PFSK-1 (cell line): ENCODE data around the gene TRIP10.

Source experiments
- POLR2AphosphoS5 ChIP-seq: IDR thresholded peaks from 2 replicates; pipeline ENCODE4 v1.6.1; 2012; ENCODE audit warnings: low read depth, mild to moderate bottlenecking, control low read depth, low read length, moderate library complexity
- REST ChIP-seq, 2 experiments: IDR thresholded peaks; 2 replicates each; pipeline versions ENCODE4 v1.6.1 to v1.8.0; 2011 to 2012; ENCODE audit warnings: low read depth in 2 of 2, low read length in 2 of 2, control low read depth in 1 of 2, inconsistent platforms in 1 of 2, mild to moderate bottlenecking in 1 of 2, moderate library complexity in 1 of 2; ENCODE audit not compliant: insufficient read depth in 1 of 2
- TAF1 ChIP-seq: IDR thresholded peaks from 2 replicates; pipeline ENCODE4 v1.6.1; 2012; ENCODE audit warnings: low read length, control low read depth, borderline replicate concordance; ENCODE audit not compliant: insufficient read depth

- TF ChIP-seq REST (IDR thresholded peaks at IDR 0.05; ENCODE audit: insufficient read depth in 1 of 2, low read depth in 2 of 2, low read length in 2 of 2) (no peak), TAF1 (no peak), POLR2AphosphoS5 (no peak)
Observed at GRCh38 chr19:6739883-6740588, 556 bp downstream of the TRIP10 start.
